Activated CD8-positive, alpha-beta memory T cell treated with anti-CD3 and anti-CD28 coated beads for 36 hours (primary cell): ENCODE results near the gene EFNA5. TPM values are rescaled to one million over a fixed set of nuclear protein-coding genes. Genes with fewer than 3 reads are reported as not detected.
"Not testable (repeated sequence)": the region's sequence is repeated elsewhere in the genome, so short reads cannot be mapped to it uniquely, and the experiment has no call there.

Experiments used
- CTCF ChIA-PET: fragments of 350-600 bp; sonication (Branson Sonifier 250); formaldehyde crosslinking; loops from one replicate; lab custom pipeline; 2021; ENCODE audit warnings: antibody characterized with exemption; lab: Charles Lee
- POLR2A ChIA-PET: fragments of 350-600 bp; sonication (Branson Sonifier 250); formaldehyde crosslinking; loops from one replicate; lab custom pipeline; 2021; ENCODE audit warnings: antibody characterized with exemption; lab: Charles Lee
- total RNA-seq, 2 experiments: library from RNA; stranded (reverse); gene quantifications; one replicate each; pipeline ENCODE4 v1.2.3, GENCODE V29; 2021

EFNA5 gene
- total RNA-seq, 2 experiments from 2014 or later, result not detected

DNA sequence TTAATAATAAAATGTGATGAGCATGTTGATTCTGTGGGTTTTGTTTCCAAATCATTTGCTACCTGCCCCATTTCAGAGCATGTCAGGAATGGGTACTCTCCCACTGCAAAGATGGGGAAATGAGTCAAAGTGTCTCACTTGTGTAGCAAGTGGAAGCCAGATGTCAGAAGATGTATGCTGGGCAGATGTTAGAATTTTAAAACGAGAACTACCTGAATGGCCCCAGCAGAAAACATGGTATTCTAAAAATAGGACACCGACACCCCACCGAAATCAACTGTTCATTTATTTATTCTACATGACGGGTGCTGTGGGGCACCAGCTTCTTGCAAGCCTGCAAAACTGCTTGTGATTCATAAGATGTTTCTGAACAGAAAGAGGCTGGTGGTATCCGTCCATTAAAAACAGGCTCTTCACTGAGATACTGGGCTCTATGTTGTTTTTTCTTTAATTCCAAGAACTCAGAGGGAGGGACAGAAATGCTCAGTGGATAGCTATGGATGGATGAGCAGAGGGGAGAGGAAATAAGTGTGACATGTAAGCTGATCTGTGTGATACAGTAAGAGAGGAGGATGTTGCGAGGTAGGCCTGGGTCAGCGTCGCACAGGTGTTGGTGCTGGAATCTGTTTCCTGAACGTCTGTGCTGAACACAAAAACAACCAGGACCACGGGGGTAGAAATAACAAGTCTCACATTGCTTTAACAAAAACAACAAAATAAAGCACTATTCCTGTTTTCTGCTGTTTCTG lies 157.2 kb downstream of the EFNA5 start:
- ChIA-PET POLR2A (no interaction called here), CTCF (no interaction called here)

DNA sequence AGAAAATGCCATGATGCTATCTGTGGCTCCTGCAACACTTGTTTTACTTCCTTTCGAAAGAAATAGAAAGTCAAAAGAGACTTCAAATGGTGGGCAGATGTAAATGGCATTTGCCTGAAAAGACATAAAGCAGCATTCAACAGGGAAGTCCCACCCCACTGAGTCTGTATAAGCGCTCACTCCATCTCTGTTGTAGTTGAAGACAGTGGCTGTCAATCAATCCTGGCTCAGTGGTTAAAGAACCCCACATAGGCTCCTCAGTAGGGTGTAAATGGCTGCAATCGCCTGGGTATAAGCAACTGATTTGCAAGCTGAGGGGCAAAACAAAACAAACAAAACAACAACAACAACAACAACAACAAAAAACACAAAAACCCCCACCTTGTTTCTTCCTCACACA lies 158.7 kb downstream of the EFNA5 start:
- ChIA-PET CTCF (no interaction called here), POLR2A (no interaction called here)

DNA sequence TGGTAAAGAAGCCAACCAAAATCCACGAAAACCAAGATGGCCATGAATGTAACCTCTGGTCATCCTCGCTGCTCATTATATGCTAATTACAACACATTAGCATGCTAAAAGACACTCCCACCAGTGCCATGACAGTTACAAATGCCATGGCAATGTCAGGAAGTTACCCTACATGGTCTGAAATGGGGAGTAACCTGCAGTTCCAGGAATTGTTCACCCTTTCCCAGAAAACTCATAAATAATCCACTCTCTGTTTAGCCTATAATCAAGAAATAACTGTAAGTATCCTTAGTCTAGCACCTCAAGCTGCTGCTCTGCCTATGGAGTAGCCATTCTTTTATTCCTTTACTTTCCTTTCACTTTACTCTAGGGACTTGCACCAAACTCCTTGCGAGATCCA lies 160.6 kb downstream of the EFNA5 start:
- ChIA-PET CTCF (no interaction called here), POLR2A (no interaction called here)

DNA sequence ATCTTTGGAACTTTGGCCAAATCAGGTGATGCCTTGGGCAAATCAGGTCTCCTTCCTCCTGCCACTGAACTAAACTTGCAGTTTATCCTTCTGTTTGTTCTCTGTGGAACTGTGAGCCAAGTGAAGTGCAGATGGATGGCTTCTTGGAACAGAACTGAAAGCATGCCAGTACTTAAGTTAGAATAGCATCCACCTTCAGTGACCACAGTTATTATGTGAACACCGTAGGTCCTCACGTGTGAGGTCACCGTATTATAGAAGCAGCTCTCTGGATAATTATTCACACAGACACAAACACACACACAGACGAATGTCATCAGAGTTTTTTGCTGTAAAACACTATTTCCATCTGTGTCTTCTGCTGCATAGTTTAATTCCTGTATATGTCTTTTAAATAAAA lies 162.6 kb downstream of the EFNA5 start:
- POLR2A ChIA-PET, result no interaction called here
- CTCF ChIA-PET, result no interaction called here

DNA sequence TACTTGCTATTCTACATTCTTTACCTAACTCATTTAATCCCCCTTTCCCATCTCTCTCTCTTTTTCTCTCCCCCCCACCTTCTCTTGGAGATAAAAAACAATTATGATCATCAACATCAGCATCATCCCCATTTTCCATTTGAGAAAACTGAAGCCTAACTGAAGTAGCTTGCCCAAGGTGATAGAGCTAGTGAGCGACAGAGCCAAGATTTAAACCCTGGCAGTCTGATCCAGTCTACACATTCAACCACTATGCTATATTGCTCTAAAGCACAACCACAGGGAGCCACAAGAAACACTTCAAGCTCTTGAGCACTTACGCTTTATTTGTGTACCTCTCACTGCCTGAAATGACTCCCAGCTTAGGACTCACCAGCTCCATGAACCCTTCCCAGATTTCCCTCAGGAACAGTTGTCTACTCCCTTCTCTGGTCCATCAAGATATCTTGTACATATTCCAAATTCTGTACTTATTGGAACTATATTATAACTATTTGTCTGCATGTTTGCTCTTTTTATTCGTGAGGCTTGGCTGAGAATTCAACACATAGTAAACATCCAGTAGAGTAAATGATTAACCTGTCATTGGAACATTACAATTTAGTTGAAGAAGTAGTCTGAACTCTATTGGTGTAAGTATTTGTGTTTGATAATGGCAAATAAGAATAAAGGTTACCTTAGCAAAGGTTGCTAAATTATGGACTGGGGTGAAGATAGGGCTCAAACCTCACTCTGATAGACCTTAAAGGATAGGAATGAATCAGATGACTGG lies 164.8 kb downstream of the EFNA5 start:
- ChIA-PET POLR2A (no interaction called here), CTCF (no interaction called here)

DNA sequence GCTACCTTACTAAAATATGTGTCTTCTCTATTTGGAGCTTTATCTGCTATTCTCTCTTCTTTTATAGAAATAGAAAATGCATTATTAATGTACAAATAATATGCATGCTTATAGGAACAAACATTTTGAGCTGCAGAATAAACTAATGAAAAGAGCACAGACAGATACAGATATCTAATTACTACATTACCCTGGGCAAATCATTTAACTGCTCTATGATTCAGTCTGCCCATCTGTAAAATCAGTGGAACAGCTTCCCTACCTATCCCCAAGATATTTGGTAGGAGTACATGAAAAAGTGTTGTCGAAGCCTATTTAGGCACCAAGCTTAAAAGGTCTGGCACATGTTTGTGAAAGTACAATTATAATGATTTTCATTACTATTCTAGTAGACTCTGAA lies 166.3 kb downstream of the EFNA5 start:
- CTCF ChIA-PET, result no interaction called here
- POLR2A ChIA-PET, result no interaction called here

DNA sequence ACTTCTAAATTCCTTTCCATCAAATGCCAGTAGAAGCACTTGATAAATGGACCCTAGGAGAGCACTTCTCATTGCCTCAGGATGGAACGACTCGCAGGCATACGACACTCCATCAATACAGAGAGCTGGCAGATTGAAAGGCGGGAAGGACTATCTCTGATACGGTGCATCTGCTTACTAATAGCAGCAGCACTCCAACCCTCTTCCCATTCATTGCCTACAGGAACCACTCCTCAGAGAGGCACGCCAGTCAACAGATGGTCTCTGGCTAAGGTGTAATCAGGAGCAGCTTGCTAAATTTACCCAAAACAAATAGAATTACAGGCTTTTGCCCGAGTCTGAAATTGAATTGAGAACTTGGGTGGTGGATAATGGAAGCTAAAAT lies 168.1 kb downstream of the EFNA5 start:
- CTCF ChIA-PET, result no interaction called here

DNA sequence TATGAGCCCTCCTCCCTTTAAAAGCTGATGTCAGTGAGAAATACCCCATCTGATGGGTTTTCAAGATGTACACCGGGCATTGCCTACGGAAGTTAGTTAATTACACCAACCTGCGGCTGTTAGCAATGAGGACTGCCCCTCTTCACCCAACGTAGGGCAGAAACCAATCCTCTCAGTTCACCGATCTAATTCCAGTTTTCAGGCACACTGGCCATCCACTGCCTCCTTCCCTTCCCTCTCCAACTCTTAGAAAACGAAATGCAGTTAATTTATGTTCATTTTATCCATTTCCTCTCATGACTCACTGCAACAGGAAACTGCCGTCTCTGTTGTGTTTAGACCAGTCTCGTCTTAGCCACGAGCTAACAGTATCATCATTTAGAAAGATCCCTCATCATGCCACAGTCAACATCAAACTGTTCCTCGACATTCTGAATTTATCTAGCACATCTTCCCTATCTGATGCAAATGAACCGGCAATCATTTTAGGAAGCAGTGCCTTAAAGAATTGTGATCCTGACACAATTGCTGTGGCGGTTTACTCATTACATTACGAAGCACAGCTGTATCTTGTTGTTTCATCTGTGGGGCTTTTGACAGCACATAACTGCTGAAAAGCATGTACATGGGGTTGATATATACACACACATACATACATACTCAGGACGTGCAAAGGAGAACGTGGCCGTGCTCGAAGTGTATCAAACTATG lies 168.6 kb downstream of the EFNA5 start:
- CTCF ChIA-PET, result no interaction called here

More for the DNA sequence above, 168.1 kb downstream of the EFNA5 start:
- POLR2A ChIA-PET, result interaction anchor here (0.6 kb wide), 1 partner anchor 68 kb away, joined by 7 read pairs; no protein-coding TSS in a partner anchor

DNA sequence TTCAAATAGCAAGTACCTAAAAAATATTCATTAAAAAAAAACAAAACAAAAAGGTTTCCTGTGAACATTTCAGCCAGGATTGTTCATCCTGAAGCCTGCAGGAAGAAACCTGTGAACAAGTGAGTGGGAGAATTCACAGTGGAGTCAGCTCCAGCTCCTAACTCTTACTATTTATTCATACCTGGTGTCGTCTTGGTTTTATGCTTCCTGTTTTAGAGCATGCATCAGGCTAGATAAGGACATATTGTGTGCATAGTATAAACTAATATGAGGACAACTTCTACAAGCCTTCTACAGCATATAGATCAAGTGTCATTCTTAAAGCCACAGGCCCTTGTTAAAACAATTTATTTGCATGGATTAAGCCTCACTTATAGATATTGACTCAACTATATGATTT lies 169.9 kb downstream of the EFNA5 start:
- ChIA-PET CTCF (no interaction called here), POLR2A (no interaction called here)

More for the DNA sequence above, 168.6 kb downstream of the EFNA5 start:
- POLR2A ChIA-PET, result interaction anchor here (0.6 kb wide), 1 partner anchor 68 kb away, joined by 7 read pairs; no protein-coding TSS in a partner anchor

DNA sequence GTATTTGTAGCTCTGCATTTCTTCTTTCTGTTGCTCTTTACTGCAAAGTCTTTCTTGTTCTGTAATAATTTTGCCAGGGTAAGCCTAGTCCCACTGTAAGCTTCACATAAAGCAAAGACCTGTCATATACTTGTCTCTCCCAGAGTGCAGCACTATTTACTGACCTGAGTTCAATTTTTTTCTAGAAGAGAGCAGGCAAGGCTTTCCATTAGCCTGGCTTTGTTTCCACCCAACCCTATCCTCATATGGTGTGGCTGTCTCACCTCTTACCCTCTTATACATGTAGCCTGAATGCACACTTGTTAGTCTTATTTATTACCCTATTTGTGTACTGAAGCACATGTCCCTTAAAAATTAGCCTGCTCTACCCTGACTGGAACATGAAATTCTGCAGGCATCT lies 170.4 kb downstream of the EFNA5 start:
- POLR2A ChIA-PET, result no interaction called here
- CTCF ChIA-PET, result no interaction called here

DNA sequence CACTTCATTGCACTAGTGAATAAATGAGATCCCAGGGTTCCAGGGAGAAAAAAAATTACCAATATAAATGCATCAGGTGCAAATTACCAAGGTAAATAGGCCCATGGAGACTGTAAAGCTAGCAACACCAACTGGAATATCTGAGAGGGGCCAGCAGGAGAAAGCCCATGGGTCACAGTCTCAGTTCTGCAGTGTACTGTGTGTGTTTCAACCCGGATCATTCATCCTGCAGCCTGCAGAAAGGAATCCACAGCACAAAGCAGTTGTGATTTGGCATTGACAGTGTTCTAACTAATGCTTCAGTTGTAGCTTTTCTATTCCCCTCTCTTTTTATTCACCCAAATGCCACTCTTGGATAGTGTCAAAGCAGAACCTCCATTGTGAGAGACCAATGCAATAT lies 171.0 kb downstream of the EFNA5 start:
- ChIA-PET POLR2A (no interaction called here), CTCF (no interaction called here)

DNA sequence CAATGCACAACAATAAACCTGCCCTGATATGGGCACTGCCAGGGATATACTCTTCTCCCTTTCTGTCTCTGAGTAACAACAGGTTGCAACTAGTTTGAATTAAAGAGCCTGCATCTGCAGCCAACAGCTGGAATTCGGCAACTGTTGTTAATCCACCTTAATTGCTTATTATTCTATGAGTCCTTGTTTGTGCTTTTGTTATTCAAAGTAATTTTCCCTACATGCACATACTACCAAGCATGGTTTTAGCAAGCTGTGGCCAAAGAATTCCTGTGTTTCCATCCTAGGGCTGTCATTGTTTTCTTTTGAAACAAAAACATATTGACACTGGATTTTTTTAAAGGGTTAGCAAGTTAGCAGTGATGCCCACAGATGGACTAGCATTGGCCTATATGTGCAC lies 171.5 kb downstream of the EFNA5 start:
- ChIA-PET CTCF (no interaction called here), POLR2A (no interaction called here)

DNA sequence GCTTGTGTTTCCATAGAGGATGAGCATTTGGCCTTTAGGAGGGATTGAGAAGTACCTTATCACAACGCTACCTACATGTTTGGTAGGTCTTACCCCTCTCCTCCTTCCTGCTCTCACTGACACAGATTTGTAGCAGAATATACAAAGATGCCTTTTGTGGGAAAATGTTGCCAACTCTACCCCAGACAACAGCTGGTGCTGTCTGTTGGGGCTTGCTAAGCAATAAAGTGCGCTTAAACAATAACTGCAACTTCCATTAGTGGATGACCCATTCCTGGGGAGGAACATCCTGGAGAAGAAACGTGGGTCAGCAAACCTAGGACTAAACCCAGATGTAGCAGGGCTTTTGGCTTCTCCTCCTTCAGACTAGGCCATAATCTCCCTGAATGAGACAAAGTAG lies 174.3 kb downstream of the EFNA5 start:
- POLR2A ChIA-PET, result no interaction called here
- CTCF ChIA-PET, result no interaction called here

DNA sequence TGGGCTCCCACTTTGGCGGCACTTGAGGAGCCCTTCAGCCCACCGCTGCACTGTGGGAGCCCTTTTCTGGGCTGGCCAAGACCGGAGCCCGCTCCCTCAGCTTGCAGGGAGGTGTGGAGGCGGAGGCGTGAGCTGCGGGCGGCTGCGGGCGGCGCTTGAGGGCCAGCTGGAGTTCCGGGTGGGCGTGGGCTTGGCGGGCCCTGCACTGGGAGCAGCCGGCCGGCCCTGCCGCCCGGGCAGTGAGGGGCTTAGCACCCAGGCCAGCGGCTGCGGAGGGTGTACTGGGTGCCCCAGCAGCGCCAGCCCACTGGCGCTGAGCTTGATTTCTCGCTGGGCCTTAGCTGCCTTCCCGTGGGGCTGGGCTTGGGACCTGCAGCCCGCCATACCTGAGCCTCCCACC lies 176.6 kb downstream of the EFNA5 start:
- CTCF ChIA-PET, POLR2A ChIA-PET: not testable (repeated sequence)

DNA sequence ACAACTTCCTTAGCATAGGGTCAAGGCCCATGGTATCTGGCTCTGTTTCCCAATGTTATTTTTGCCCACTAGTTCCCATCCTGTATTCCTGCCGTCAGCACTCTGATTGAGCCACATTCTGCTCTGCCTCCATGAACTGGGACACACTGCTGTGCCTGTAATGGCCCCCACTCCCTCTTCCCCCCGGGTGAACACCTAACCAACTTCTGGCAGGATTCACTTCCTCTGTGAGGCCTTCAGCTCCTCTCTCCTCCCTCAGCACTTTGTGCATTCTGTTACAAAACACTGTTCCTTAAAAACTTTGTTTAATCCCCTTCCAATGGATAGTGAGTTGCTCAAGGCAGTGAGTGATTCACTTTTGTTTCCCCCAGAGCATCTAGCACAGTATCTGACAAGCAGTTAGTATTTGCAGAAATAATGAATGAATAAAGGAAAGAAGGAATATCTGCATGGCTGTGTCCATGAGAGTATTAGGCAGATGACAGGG lies 183.6 kb downstream of the EFNA5 start:
- CTCF ChIA-PET, result interaction anchor here (1.1 to 1.6 kb wide), 2 partner anchors 10 to 12 kb away, joined by 4 read pairs; no protein-coding TSS in a partner anchor
- POLR2A ChIA-PET, result no interaction called here

DNA sequence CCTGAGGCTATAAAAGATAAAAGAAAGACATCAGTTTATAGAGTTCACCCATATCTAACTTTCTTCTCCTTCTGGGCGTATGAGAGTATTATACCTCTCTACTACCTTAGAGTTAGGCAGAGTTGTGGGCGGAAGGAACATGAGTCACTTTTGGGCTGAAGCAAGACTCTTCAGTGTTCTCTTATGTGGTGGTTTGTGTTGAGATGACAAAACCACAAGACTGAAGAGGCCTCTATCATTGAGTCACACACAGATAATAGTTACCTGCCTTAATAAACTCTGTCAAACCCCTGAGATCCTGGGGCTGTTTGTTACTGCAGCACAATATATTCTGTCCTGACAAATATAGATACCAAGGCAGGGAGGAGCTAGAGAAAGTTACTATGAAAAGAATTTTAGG lies 184.2 kb downstream of the EFNA5 start:
- ChIA-PET POLR2A (no interaction called here), CTCF (interaction anchor here (1.1 to 1.6 kb wide), 2 partner anchors 10 to 11 kb away, joined by 4 read pairs; no protein-coding TSS in a partner anchor)

DNA sequence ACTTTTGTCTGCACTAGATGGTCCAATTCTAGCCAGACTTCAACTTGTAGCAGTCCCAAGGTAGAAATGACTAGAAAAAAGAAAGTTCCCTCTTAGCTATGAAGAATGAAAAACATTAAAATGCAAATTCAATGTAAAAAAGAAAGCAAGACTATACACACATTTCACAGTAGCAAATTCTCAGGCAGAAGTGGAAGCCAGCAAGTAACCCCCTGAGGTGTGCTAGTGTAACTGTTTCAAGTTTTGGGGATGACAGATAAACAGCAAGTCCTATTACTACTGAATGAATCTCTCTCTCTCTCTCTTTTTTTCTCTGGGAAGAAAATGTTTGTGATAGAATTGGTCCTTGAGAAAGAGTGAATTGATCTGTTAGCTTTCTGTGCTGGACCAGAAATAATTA lies 185.6 kb downstream of the EFNA5 start:
- ChIA-PET CTCF (no interaction called here), POLR2A (no interaction called here)

DNA sequence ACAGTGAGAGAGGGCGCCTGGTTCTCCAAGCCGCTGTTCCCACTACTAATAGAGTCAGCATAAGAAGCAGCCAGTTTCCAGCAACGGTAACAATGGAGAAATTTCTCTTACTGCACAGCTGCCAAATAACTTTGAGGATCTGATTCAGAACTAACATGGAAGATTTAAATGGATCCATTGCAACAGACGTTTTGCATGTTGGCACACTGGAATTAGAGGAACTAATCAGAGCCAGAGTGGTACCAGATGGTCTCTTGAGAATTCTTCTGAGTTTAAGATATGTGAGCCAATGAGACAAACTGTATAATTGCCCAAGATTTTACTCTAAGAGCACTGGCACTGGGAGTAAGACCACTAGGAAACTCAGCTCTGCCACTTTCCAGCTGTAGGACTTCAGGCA lies 186.5 kb downstream of the EFNA5 start:
- ChIA-PET CTCF (no interaction called here), POLR2A (no interaction called here)

DNA sequence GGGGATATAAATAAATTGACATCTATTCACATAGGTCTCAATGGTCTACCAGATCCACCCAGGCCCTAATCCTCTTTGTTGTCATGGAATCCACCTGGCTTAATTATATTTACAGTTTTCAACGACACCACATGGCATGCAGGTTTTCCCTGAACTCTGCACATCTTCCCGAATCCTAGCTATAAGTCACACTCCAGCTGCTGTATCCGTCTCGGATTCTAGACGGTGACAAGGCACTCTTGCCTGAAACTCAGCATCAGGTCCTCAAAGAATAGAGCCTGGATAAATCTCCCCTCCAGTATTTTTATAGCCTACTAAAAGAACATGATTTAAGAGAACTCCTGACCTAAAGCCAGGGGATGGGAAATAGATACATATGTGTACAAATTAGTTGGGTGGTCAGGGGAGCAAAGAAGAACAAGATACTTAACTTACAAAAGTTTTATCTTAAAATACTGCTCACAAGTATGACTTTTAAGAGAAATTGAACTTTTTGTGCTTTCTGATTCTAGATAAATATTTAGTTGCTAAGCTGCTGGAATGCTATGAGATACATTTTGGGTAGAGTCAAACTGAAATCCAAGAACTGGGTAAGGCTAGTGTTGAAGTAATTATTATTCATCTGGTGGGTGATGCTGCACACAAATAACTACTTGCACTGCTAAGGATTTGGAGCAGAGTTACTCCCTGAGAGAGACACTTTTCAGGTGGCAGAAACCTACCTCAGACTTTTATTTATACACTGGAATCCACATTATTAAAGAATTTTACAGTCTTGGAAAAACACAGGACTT lies 187.3 kb downstream of the EFNA5 start:
- ChIA-PET CTCF (no interaction called here), POLR2A (no interaction called here)
